HepG2 (cell line): ENCODE data around the gene GHRHR. TPM values are rescaled to one million over a fixed set of nuclear protein-coding genes. Genes with fewer than 3 reads are reported as not detected.

ENCODE experiments used
- ATAC-seq: fragments of 200-7000 bp; cut with Tn5 transposase; 3 replicates; pipeline ENCODE4 v1.9.1; 2020; ENCODE audit warnings: mild to moderate bottlenecking, moderate library complexity
- BruUV-seq: library from RNA; stranded (reverse); fragments of 400-500 nt; replicated peaks from 2 replicates; lab custom pipeline; 2021; lab: Mats Ljungman, UMichigan
- CTCF ChIA-PET: fragments of 300-600 bp; formaldehyde crosslinking; extraction: SDS; loops from one replicate; lab custom pipeline; 2021; ENCODE audit warnings: low total read pairs, inconsistent platforms, low intra/inter-chr PET ratio; lab: Yijun Ruan, JAX
- POLR2A ChIA-PET: fragments of 350-600 bp; sonication (Branson Sonifier 250); formaldehyde crosslinking; loops from one replicate; lab custom pipeline; 2020; ENCODE audit warnings: antibody characterized with exemption, inconsistent platforms; lab: Yijun Ruan, JAX
- DNase-seq: peaks from one replicate; pipeline ENCODE4 v3.0.0-alpha.2; 2015; ENCODE audit warnings: low spot score
- FAIRE-seq: peaks from 3 replicates; lab custom pipeline; 2011; peaks lifted over from hg19 to GRCh38; lab: Jason Lieb, UNC
- H2AFZ ChIP-seq: one replicate; pipeline ENCODE4 v1.6.1; 2011; ENCODE audit warnings: low read length, inconsistent platforms
- H3K27ac ChIP-seq: fragments of 300-600 bp; 3 replicates; pipeline ENCODE4 v1.8.0; 2011; ENCODE audit warnings: mixed run types, mild to moderate bottlenecking, mixed read lengths, low read length, inconsistent platforms; ENCODE audit not compliant: insufficient read depth; ENCODE audit errors: extremely low read length
- H3K27me3 ChIP-seq, 2 experiments: fragments of 200-600 bp in 1 of 2; 2 replicates in 1 of 2; 3 replicates in 1 of 2; pipeline versions ENCODE4 v1.6.0 to v1.8.0; 2011; ENCODE audit warnings: low read length in 2 of 2, mild to moderate bottlenecking in 2 of 2, moderate library complexity in 2 of 2, inconsistent platforms in 1 of 2; ENCODE audit not compliant: insufficient read depth in 2 of 2, control insufficient read depth in 1 of 2
- H3K36me3 ChIP-seq, 2 experiments: fragments of 200-600 bp in 1 of 2; replicated peaks in 1 of 2; 2 replicates in 1 of 2; 3 replicates in 1 of 2; pipeline versions ENCODE4 v1.5.1 to v1.8.0; 2011; ENCODE audit warnings: low read length in 2 of 2, inconsistent platforms in 1 of 2; ENCODE audit not compliant: insufficient read depth in 2 of 2, control insufficient read depth in 1 of 2
- H3K4me1 ChIP-seq: 2 replicates; pipeline ENCODE4 v1.5.1; 2012; ENCODE audit warnings: low read length, inconsistent platforms; ENCODE audit not compliant: insufficient read depth
- H3K4me2 ChIP-seq: 2 replicates; pipeline ENCODE4 v1.6.0; 2011; ENCODE audit warnings: low read depth, low read length, inconsistent platforms
- H3K4me3 ChIP-seq, 3 experiments: fragments of 200-600 bp in 1 of 3; sonication (generic), shearing (Covaris generic) in 1 of 3; replicated peaks in 1 of 3; 2 replicates each; pipeline ENCODE4 v1.5.1; 2011 to 2016; ENCODE audit warnings: low read length in 3 of 3, inconsistent platforms in 2 of 3, low read depth in 2 of 3, mild to moderate bottlenecking in 2 of 3, control low read depth in 1 of 3, mixed read lengths in 1 of 3; ENCODE audit not compliant: insufficient read depth in 1 of 3
- H3K79me2 ChIP-seq: one replicate; pipeline ENCODE4 v1.6.1; 2011; ENCODE audit warnings: low read length, inconsistent platforms; ENCODE audit not compliant: insufficient read depth
- H3K9ac ChIP-seq: 2 replicates; pipeline ENCODE4 v1.6.0; 2011; ENCODE audit warnings: mild to moderate bottlenecking, low read depth, low read length, inconsistent platforms; ENCODE audit not compliant: insufficient read depth
- H3K9me3 ChIP-seq: 2 replicates; pipeline ENCODE4 v1.5.1; 2012; ENCODE audit warnings: mild to moderate bottlenecking, low read length
- H4K20me1 ChIP-seq: 2 replicates; pipeline ENCODE4 v1.6.0; 2011; ENCODE audit warnings: inconsistent platforms, mild to moderate bottlenecking, low read length, moderate library complexity; ENCODE audit not compliant: insufficient read depth
- FOSL1 ChIP-seq: sonication (generic); formaldehyde crosslinking; IDR thresholded peaks from 2 replicates; pipeline ENCODE4 v1.9.0; 2021; ENCODE audit warnings: missing genetic modification reagents, borderline replicate concordance
- GTF3A ChIP-seq: sonication (generic); formaldehyde crosslinking; conservative IDR thresholded peaks from 2 replicates; pipeline ENCODE4 v1.4.0; 2020; ENCODE audit warnings: mild to moderate bottlenecking, missing genetic modification reagents
- KAT7 ChIP-seq: IDR thresholded peaks from 2 replicates; pipeline ENCODE4 v1.6.1; 2018; ENCODE audit warnings: borderline replicate concordance, missing compliant biosample characterization
- RBFOX2 ChIP-seq: fragments of 200-400 bp; formaldehyde crosslinking; IDR thresholded peaks from 2 replicates; pipeline ENCODE4 v1.6.1; 2017; ENCODE audit warnings: low read depth, mild to moderate bottlenecking, low read length
- RNF2 ChIP-seq: fragments of 450-650 bp; conservative IDR thresholded peaks from 2 replicates; pipeline ENCODE4 v1.6.1; 2016; ENCODE audit warnings: low read depth
- SMAD3 ChIP-seq: sonication (generic); formaldehyde crosslinking; IDR thresholded peaks from 2 replicates; pipeline ENCODE4 v1.4.0; 2020; ENCODE audit warnings: missing genetic modification reagents
- ZKSCAN8 ChIP-seq: IDR thresholded peaks from 2 replicates; pipeline ENCODE4 v1.6.1; 2016; ENCODE audit warnings: borderline replicate concordance, missing genetic modification reagents, missing compliant biosample characterization
- ZNF121 ChIP-seq: sonication (generic); formaldehyde crosslinking; IDR thresholded peaks from 2 replicates; pipeline ENCODE4 v1.5.0; 2020; ENCODE audit warnings: mild to moderate bottlenecking, missing genetic modification reagents
- ZNF124 ChIP-seq: sonication (generic); formaldehyde crosslinking; IDR thresholded peaks from 2 replicates; pipeline ENCODE4 v1.4.0; 2020; ENCODE audit warnings: missing genetic modification reagents
- ZNF317 ChIP-seq: sonication (generic); formaldehyde crosslinking; IDR thresholded peaks from 2 replicates; pipeline ENCODE4 v1.5.0; 2020; ENCODE audit warnings: mild to moderate bottlenecking, missing genetic modification reagents
- ZNF557 ChIP-seq: sonication (generic); formaldehyde crosslinking; IDR thresholded peaks from 2 replicates; pipeline ENCODE4 v1.4.0; 2020; ENCODE audit warnings: missing genetic modification reagents
- ZNF713 ChIP-seq: sonication (generic); formaldehyde crosslinking; IDR thresholded peaks from 2 replicates; pipeline ENCODE4 v1.4.0; 2020; ENCODE audit warnings: mild to moderate bottlenecking, missing genetic modification reagents
- WGBS: methylation state at CpG from one replicate; pipeline ENCODE4 v1.1.6; 2017; ENCODE audit warnings: low lambda C conversion rate; 5-methylcytosine and 5-hydroxymethylcytosine counted together
- in situ Hi-C: cut with HindIII; loops from 2 replicates; pipeline ENCODE4 v1.10.0; 2017; ENCODE audit warnings: low pct_unique_long_range_greater_than_20kb; ENCODE audit not compliant: extremely low pct_ligation_motif_present
- intact Hi-C: fragments of 100-400 bp; cut with micrococcal nuclease; formaldehyde crosslinking; loops from one replicate; pipeline ENCODE4 v1.10.0; 2022; ENCODE audit not compliant: unreplicated experiment
- polyA plus RNA-seq, 8 experiments: library from polyadenylated mRNA; depleted of rRNA in 3 of 8; stranded (reverse) in 7 of 8; unstranded in 1 of 8; fragments of >200 nt; fragmentation: Illumina TruSeq in 4 of 8; extraction: Trizol in 4 of 8; gene quantifications; 2 replicates each; pipeline versions ENCODE4 v1.2.1 to v1.2.3, GENCODE V29; 2011 to 2016; ENCODE audit warnings: low read depth in 4 of 8, missing spikeins in 1 of 8, mixed read lengths in 1 of 8; ENCODE audit not compliant: insufficient read depth in 1 of 8
- total RNA-seq, 5 experiments: library from RNA; depleted of rRNA; stranded (reverse); fragments of >200 nt; fragmentation: Illumina TruSeq; extraction: Trizol; gene quantifications; 2 replicates each; pipeline ENCODE4 v1.2.3, GENCODE V29; 2016; ENCODE audit warnings: low read depth in 1 of 5
- TF ChIP-seq, protein P1 (sequence below): sonication (generic); formaldehyde crosslinking; IDR thresholded peaks from 2 replicates; pipeline ENCODE4 v1.4.0; 2020; ENCODE audit warnings: missing genetic modification reagents, mild to moderate bottlenecking, borderline replicate concordance
- TF ChIP-seq, protein P2 (sequence below): IDR thresholded peaks from 2 replicates; pipeline ENCODE4 v1.6.1; 2012; ENCODE audit warnings: inconsistent platforms

The GHRHR gene
- total and polyA plus RNA-seq, 2 of the 13 experiments (the other 11 are each of a cell fraction or from before 2014, with no cell fraction given): not detected

DNA sequence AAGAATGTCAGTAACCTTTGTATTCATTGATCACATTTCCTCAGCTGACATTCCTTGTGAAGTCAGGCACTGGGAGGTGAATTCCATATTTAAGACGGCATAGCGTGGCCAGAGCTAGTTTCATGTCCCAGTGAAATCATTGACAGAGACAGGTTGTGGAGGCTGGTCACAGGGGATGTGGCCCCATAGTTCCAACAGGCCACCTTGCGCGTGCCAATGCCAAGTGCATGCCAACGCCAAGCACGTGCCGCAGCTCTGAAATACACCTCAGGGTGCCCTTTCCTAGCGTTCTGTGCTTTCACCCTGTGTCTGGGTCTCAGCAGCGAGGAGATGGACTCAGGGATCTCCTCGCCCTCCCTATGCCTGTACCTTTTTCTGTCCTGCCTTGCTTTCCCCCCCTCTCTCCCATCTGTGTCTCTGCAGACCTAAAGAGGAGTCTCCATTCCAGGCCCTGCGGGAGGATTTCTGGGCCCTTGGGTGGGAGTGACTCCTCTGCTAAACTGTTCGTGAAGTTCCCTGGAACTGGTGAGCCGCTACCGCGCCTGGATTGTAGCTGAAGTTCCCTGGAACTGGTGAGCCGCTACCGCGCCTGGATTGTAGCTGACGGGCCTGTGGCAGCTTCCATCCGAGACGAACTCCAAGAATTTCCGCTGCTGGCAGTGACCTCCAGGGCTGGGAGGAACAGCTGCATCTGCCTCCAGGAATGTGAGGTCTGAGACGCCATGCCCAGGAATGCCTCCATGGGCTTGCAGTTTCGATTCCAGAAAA lies 32.4 kb upstream of the GHRHR start:
- WGBS: 55% methylated on average over 18 of the region's 24 CpGs
- FAIRE-seq: no peak
- no peak overlapping the region for H3K4me3 ChIP-seq
- H3K9ac ChIP-seq: no peak overlapping the region
- H3K27ac ChIP-seq: no peak overlapping the region
- ATAC-seq: no peak
- CTCF ChIA-PET: no interaction called here
- in situ Hi-C loops: no loop called here
- no peak overlapping the region for H3K4me2 ChIP-seq
- TF ChIP-seq ZNF713 (no peak), FOSL1 (CRISPR knock-in tag) (no peak), GTF3A (no peak), ZNF557 (CRISPR knock-in tag) (no peak), ZNF121 (CRISPR knock-in tag) (no peak), RNF2 (no peak), ZKSCAN8 (CRISPR knock-in tag) (no peak)
- no peak overlapping the region for H2AFZ ChIP-seq
- POLR2A ChIA-PET: no interaction called here
- H3K27me3 ChIP-seq: peaks cover 4 to 12% of the 10 kb centered on the region in 2 experiments; a peak in 4 of 5 replicates
- intact Hi-C loops: no loop called here
- no peaks in the 10 kb centered on the region for H3K79me2 ChIP-seq
- no peaks in the 10 kb centered on the region for H3K4me1 ChIP-seq
- H3K9me3 ChIP-seq: no peaks in the 10 kb centered on the region
- H3K36me3 ChIP-seq: no peaks in the 10 kb centered on the region
- DNase-seq: no peak
- no peaks in the 10 kb centered on the region for H4K20me1 ChIP-seq
- no TSS peak for BruUV-seq

DNA sequence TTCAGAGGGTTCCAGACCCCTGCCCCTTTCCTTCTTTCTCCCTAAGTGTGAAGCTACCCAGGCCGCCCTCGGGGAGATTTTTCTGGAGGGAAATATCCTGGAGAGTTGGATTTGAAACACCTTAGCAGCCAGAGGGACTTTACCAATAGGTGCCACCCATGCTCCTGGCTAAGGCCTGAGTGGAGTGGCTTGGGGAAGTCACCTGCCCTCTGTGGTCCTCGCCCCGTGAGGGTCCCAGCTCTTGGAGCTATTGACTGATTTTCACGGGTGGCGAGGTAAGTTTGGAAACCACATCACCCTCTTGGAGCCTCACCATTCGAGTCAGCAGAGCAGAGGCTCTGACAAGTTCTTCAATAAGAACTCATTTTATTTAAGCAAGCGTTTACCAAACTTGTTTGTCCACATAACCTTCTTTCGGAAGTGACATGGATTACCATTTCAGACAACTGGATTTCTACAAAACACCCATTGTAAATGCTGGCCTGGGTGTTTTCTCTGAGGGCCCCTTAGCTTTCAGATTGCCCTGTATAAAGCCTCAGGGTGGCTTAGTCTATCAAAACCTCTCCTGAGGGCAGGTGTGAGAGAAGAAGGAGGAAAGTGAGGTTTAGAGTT lies 31.7 kb upstream of the GHRHR start:
- no peaks in the 10 kb centered on the region for H4K20me1 ChIP-seq
- no peaks in the 10 kb centered on the region for H3K9me3 ChIP-seq
- no peaks in the 10 kb centered on the region for H3K79me2 ChIP-seq
- no peak overlapping the region for H3K4me2 ChIP-seq
- ChIA-PET POLR2A (no interaction called here), CTCF (no interaction called here)
- H2AFZ ChIP-seq: no peak overlapping the region
- no TSS peak for BruUV-seq
- no peak for ATAC-seq
- FAIRE-seq: no peak
- H3K27ac ChIP-seq: no peak overlapping the region
- H3K4me1 ChIP-seq: no peaks in the 10 kb centered on the region
- peaks cover 4 to 12% of the 10 kb centered on the region in 2 experiments; a peak in 4 of 5 replicates for H3K27me3 ChIP-seq
- no peak overlapping the region for H3K4me3 ChIP-seq
- H3K9ac ChIP-seq: no peak overlapping the region
- H3K36me3 ChIP-seq: no peaks in the 10 kb centered on the region
- intact Hi-C loops: no loop called here
- no peak for DNase-seq
- 20% methylated on average over 9 of the region's 9 CpGs for WGBS
- in situ Hi-C loops: no loop called here
- no peak for TF ChIP-seq KAT7 (CRISPR knock-in tag)
- TF ChIP-seq, protein P1, sequence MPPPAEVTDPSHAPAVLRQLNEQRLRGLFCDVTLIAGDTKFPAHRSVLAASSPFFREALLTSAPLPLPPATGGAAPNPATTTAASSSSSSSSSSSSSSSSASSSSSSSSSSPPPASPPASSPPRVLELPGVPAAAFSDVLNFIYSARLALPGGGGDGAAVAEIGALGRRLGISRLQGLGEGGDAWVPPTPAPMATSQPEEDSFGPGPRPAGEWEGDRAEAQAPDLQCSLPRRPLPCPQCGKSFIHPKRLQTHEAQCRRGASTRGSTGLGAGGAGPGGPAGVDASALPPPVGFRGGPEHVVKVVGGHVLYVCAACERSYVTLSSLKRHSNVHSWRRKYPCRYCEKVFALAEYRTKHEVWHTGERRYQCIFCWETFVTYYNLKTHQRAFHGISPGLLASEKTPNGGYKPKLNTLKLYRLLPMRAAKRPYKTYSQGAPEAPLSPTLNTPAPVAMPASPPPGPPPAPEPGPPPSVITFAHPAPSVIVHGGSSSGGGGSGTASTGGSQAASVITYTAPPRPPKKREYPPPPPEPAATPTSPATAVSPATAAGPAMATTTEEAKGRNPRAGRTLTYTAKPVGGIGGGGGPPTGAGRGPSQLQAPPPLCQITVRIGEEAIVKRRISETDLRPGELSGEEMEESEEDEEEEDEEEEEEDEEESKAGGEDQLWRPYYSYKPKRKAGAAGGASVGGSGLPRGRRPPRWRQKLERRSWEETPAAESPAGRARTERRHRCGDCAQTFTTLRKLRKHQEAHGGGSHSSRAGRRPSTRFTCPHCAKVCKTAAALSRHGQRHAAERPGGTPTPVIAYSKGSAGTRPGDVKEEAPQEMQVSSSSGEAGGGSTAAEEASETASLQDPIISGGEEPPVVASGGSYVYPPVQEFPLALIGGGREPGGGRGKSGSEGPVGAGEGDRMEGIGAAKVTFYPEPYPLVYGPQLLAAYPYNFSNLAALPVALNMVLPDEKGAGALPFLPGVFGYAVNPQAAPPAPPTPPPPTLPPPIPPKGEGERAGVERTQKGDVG (CRISPR knock-in tag): no peak
- no peak for TF ChIP-seq RBFOX2
- no peak for TF ChIP-seq SMAD3 (CRISPR knock-in tag)
- no peak for TF ChIP-seq ZNF124 (CRISPR knock-in tag)
- TF ChIP-seq, protein P2, sequence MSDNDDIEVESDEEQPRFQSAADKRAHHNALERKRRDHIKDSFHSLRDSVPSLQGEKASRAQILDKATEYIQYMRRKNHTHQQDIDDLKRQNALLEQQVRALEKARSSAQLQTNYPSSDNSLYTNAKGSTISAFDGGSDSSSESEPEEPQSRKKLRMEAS: no peak
- no peak for TF ChIP-seq ZNF317 (CRISPR knock-in tag)
